CD4-positive, CD25-positive, alpha-beta regulatory T cell (primary cell): ENCODE data around the gene SEC14L6. TPM values are rescaled to one million over a fixed set of nuclear protein-coding genes. Genes with fewer than 3 reads are reported as not detected.

ENCODE experiments used
- ATAC-seq, 2 donors: fragments of 150-1000 bp; cut with Tn5 transposase; one replicate each; pipeline ENCODE4 v1.10.0; 2021; ENCODE audit warnings: low read depth in 2 of 2, moderate number of reproducible peaks in 2 of 2, moderate library complexity in 1 of 2
- DNase-seq, 3 donors: peaks; one replicate each; pipeline versions ENCODE4 v3.0.0 to v3.0.0-alpha.2; 2012 to 2022; ENCODE audit warnings: mixed read lengths in 1 of 3
- H3K27ac ChIP-seq: one replicate; pipeline ENCODE4 v1.7.0; 2013; ENCODE audit warnings: mild to moderate bottlenecking, low read length; ENCODE audit not compliant: insufficient read depth, poor library complexity, severe bottlenecking
- H3K27me3 ChIP-seq: one replicate; pipeline ENCODE4 v1.7.0; 2013; ENCODE audit warnings: low read length; ENCODE audit not compliant: control insufficient read depth, insufficient read depth
- H3K36me3 ChIP-seq: one replicate; pipeline ENCODE4 v1.7.0; 2013; ENCODE audit warnings: mild to moderate bottlenecking, low read length, moderate library complexity; ENCODE audit not compliant: control insufficient read depth, insufficient read depth
- H3K4me1 ChIP-seq: 2 replicates; pipeline ENCODE4 v1.7.0; 2013; ENCODE audit warnings: mild to moderate bottlenecking, low read length; ENCODE audit not compliant: insufficient read depth, control insufficient read depth, poor library complexity, severe bottlenecking
- H3K4me3 ChIP-seq: one replicate; pipeline ENCODE4 v1.7.0; 2013; ENCODE audit warnings: low read depth, mild to moderate bottlenecking, low read length, moderate library complexity
- H3K9me3 ChIP-seq, 2 experiments: 1 replicate in 1 of 2; 2 replicates in 1 of 2; pipeline ENCODE4 v1.7.0; 2013; ENCODE audit warnings: low read length in 2 of 2, mild to moderate bottlenecking in 1 of 2, moderate library complexity in 1 of 2; ENCODE audit not compliant: control insufficient read depth in 2 of 2
- H3K27ac Mint-ChIP-seq, 3 donors: one replicate each; pipeline ENCODE4 v1.8.0; 2020 to 2022; ENCODE audit warnings: mild to moderate bottlenecking in 3 of 3, mixed read lengths in 3 of 3, moderate library complexity in 2 of 3
- H3K27me3 Mint-ChIP-seq: one replicate; pipeline ENCODE4 v1.8.0; 2022; ENCODE audit warnings: mild to moderate bottlenecking, mixed read lengths
- H3K36me3 Mint-ChIP-seq: one replicate; pipeline ENCODE4 v1.8.0; 2020; ENCODE audit warnings: mixed read lengths
- H3K4me1 Mint-ChIP-seq, 4 donors: one replicate each; pipeline ENCODE4 v1.8.0; 2020 to 2022; ENCODE audit warnings: mixed read lengths in 4 of 4, mild to moderate bottlenecking in 1 of 4
- H3K4me3 Mint-ChIP-seq, 4 donors: one replicate each; pipeline ENCODE4 v1.8.0; 2020 to 2022; ENCODE audit warnings: mild to moderate bottlenecking in 4 of 4, mixed read lengths in 4 of 4, moderate library complexity in 3 of 4
- H3K9me3 Mint-ChIP-seq, 7 donors: one replicate each; pipeline ENCODE4 v1.8.0; 2020 to 2022; ENCODE audit warnings: mixed read lengths in 7 of 7, mild to moderate bottlenecking in 3 of 7, moderate library complexity in 2 of 7
- polyA plus RNA-seq, 4 donors: library from polyadenylated mRNA; unstranded; fragments of 300-500 nt; fragmentation: Illumina TruSeq; gene quantifications; one replicate each; pipeline ENCODE4 v1.2.3, GENCODE V29; 2021
- total RNA-seq: library from RNA; stranded (reverse); gene quantifications from one replicate; pipeline ENCODE4 v1.2.3, GENCODE V29; 2022

The SEC14L6 gene
- total and polyA plus RNA-seq, 5 donors from 2014 or later = 0.09 TPM; not detected in 4

DNA sequence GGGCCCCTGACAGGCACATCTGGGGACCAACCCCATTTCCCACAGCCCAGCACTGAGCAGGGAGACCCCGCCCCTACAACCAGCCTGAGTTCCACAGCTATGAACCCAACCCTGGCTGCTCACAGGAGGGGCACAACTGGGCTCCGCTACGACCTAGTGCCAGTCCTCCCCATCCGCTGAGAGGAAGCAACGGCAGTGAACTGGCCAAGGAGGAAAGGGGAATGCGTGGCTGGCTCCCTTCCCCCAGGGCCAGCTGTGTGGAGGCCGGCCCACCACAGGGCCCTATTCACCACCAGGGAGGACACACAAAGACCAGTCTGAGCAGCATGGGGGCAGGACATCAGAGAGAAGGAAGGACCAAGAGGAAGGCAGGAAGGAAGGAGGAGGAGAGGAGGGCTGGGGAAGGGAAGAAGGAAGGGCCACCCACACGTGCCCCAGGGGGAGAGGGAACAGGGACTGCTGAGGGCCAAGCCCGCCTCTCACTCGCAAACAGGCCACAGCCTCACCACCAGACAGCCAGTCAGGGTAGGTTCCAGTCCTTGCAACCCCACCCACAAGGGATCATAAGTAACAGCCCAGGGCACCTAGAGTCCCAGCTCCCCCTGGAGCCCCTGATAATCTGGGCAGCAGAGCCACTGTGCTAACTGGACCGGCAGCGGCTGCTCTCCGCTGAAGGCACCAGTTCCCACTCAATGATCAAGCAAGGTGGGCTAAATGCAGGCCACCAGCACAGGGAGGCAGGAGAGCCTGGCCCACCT, 36.4 kb upstream of the SEC14L6 start:
- Mint-ChIP-seq H3K36me3 (peaks cover 48% of the 10 kb centered on the region), H3K4me1 (peaks cover 0 to 2% (median 0%) of the 10 kb centered on the region in 4 donors), H3K27ac (no peak overlapping the region), H3K9me3 (peaks cover 0 to 3% (median 0%) of the 10 kb centered on the region in 7 donors), H3K27me3 (no peaks in the 10 kb centered on the region), H3K4me3 (no peak overlapping the region)
- Histone ChIP-seq H3K4me3 (no peak overlapping the region), H3K4me1 (no peaks in the 10 kb centered on the region), H3K27me3 (no peaks in the 10 kb centered on the region), H3K36me3 (peaks cover 95% of the 10 kb centered on the region), H3K9me3 (peaks cover 0 to 7% of the 10 kb centered on the region in 2 experiments), H3K27ac (no peak overlapping the region)
- no peak for ATAC-seq
- DNase-seq = no peak

DNA sequence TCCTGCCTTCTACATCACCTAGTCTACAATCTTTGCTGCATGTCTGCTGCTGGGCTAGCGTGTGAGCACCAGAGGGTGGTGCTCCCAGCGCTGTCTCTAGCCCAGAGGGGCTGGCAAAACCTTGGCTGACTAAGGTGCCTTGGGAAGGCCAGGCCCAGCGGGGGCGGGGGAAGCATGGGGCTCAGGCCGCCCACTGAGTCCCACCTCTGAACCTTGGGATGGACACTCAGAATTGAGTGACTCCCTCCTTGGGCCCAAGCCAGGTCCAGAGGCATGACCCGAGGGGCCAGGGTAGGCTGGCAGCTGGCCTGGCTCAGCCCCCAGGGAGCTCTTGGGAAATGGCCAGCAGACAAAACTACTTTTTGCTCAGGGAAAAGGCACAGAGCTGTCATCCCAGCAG, 35.5 kb upstream of the SEC14L6 start:
- ATAC-seq (no peak), DNase-seq (no peak)
- peaks cover 0 to 7% of the 10 kb centered on the region in 2 experiments for H3K9me3 ChIP-seq
- Mint-ChIP-seq H3K27me3 (no peaks in the 10 kb centered on the region), H3K36me3 (peaks cover 47% of the 10 kb centered on the region), H3K4me1 (peaks cover 0 to 2% (median 0%) of the 10 kb centered on the region in 4 donors), H3K9me3 (peaks cover 0 to 3% (median 0%) of the 10 kb centered on the region in 7 donors), H3K4me3 (no peak overlapping the region), H3K27ac (no peak overlapping the region)
- H3K4me1 ChIP-seq = no peaks in the 10 kb centered on the region
- no peak overlapping the region for H3K27ac ChIP-seq
- H3K4me3 ChIP-seq = no peak overlapping the region
- no peaks in the 10 kb centered on the region for H3K27me3 ChIP-seq
- peaks cover 94% of the 10 kb centered on the region for H3K36me3 ChIP-seq

DNA sequence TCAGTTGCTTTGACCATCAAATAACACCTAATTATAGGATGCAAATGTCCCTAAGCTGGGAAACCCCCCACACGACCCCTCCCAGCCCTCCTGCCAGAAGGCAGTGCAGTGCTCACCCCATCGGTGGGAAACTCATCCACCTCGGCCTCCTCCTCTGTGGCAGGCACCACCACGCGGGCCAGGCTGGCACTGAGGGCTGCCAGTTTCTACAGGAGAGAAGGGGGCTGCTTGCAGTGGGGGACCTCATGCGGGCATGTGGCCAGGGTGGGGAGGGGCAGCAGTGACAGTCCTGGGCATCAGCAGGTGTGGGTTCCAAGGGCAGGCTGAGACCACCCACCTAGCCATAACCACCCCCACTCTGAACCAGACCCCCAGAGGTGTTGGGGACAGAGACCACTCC, 34.4 kb upstream of the SEC14L6 start:
- Mint-ChIP-seq H3K27me3 (no peaks in the 10 kb centered on the region), H3K36me3 (peaks cover 47% of the 10 kb centered on the region), H3K4me3 (no peak overlapping the region), H3K27ac (no peak overlapping the region), H3K9me3 (peaks cover 0 to 3% (median 0%) of the 10 kb centered on the region in 7 donors), H3K4me1 (peaks cover 0 to 5% (median 1%) of the 10 kb centered on the region in 4 donors)
- DNase-seq (no peak), ATAC-seq (no peak)
- Histone ChIP-seq H3K36me3 (peaks cover 94% of the 10 kb centered on the region), H3K27ac (no peak overlapping the region), H3K4me3 (no peak overlapping the region), H3K9me3 (peaks cover 0 to 7% of the 10 kb centered on the region in 2 experiments), H3K27me3 (no peaks in the 10 kb centered on the region), H3K4me1 (no peaks in the 10 kb centered on the region)

DNA sequence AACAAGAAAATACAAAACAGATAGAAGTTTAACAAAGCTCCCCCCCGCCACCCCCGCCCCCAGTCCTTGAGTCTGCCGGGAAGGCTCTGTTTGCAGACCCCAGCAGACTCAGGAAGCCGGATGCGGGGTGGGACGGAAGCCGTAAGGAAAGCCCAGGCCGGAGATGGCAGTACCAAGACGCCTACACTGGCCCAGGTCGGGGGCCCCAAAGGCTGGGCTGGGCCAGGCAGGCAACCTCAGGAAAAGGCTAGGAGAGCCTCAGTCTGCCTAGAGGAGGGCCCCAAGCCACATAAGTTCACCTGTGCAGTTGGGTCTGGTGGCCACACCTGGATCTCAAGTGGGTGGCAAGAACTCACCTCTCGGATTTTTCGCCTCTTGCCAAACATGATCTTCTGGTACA, 31.9 kb upstream of the SEC14L6 start:
- Mint-ChIP-seq H3K27me3 (peaks cover 4% of the 10 kb centered on the region), H3K4me1 (peaks cover 0 to 15% (median 1%) of the 10 kb centered on the region in 4 donors), H3K36me3 (peaks cover 45% of the 10 kb centered on the region), H3K9me3 (peaks cover 0 to 3% (median 0%) of the 10 kb centered on the region in 7 donors), H3K27ac (no peak overlapping the region), H3K4me3 (no peak overlapping the region)
- no peak for DNase-seq
- no peak for ATAC-seq
- H3K9me3 ChIP-seq = peaks cover 0 to 7% of the 10 kb centered on the region in 2 experiments
- peaks cover 80% of the 10 kb centered on the region for H3K36me3 ChIP-seq
- H3K27ac ChIP-seq = no peak overlapping the region
- peaks cover 3% of the 10 kb centered on the region for H3K4me1 ChIP-seq
- H3K4me3 ChIP-seq = no peak overlapping the region
- H3K27me3 ChIP-seq = no peaks in the 10 kb centered on the region

DNA sequence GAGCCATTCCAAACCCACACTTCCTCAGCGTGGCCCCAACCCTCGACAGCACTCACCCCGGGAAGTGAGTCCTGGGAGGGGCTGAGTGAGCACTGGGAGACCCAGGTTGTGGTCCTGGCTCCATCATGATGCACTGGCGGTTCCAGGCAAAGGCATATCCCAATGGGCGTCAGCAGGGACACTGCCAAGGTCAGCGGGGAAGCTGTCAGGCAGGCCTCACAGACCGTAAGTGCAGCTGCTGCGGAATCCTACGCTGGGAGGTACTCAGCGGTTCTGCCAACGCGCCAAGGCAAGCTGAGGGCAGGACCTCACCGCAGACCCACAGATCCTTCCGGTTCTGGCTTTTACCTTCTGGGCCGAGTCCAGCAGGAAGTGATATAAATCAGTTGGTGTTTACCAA, 29.3 kb upstream of the SEC14L6 start:
- no peak overlapping the region for H3K27ac ChIP-seq
- H3K36me3 Mint-ChIP-seq = peaks cover 41% of the 10 kb centered on the region
- no peak overlapping the region for H3K27ac Mint-ChIP-seq
- H3K4me1 ChIP-seq = peaks cover 3% of the 10 kb centered on the region
- peaks cover 0 to 2% (median 0%) of the 10 kb centered on the region in 7 donors for H3K9me3 Mint-ChIP-seq
- H3K9me3 ChIP-seq = peaks cover 0 to 7% of the 10 kb centered on the region in 2 experiments
- no peaks in the 10 kb centered on the region for H3K27me3 ChIP-seq
- ATAC-seq (no peak), DNase-seq (peak in 1 of 3 donors; percentile 10)
- no peak overlapping the region for H3K4me3 Mint-ChIP-seq
- peaks cover 0 to 15% (median 0%) of the 10 kb centered on the region in 4 donors for H3K4me1 Mint-ChIP-seq
- H3K36me3 ChIP-seq = peaks cover 56% of the 10 kb centered on the region
- H3K27me3 Mint-ChIP-seq = peaks cover 17% of the 10 kb centered on the region
- no peak overlapping the region for H3K4me3 ChIP-seq

DNA sequence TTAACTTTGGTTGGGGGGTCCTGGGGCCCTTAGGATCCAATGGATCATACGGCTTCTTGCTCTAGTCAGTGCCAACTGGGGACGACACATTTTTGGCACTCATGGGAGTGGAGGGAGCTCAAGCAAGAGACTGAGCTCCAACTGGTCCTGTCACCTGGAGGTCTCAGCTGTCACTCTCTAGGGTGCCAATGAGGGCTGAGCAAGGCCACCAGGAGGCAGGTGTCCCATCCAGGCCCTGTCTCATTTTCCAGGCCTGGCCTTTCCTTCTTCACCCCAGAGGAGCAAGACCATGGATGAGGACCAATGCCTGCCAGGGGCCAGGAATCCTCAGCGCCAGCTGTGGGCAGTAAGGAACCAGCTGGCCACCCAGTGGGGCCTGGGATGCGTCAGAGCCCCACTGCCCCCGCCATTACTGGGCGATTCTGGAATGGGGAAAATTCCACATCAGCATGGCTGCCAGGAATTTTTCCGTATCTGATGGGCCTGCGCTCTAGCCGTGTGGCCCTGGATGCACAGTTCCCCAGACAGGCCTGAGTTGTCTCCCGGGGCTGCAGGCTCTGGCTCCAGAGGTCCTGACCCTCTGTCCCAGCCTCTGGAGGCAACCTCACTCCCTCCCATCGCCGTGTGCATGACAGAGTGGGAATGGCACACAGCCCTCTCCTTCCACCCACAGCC, 28.6 kb upstream of the SEC14L6 start:
- peak in 1 of 2 donors; percentile 10 for ATAC-seq
- peaks cover 0 to under 1% (median 0%) of the 10 kb centered on the region in 7 donors for H3K9me3 Mint-ChIP-seq

DNA sequence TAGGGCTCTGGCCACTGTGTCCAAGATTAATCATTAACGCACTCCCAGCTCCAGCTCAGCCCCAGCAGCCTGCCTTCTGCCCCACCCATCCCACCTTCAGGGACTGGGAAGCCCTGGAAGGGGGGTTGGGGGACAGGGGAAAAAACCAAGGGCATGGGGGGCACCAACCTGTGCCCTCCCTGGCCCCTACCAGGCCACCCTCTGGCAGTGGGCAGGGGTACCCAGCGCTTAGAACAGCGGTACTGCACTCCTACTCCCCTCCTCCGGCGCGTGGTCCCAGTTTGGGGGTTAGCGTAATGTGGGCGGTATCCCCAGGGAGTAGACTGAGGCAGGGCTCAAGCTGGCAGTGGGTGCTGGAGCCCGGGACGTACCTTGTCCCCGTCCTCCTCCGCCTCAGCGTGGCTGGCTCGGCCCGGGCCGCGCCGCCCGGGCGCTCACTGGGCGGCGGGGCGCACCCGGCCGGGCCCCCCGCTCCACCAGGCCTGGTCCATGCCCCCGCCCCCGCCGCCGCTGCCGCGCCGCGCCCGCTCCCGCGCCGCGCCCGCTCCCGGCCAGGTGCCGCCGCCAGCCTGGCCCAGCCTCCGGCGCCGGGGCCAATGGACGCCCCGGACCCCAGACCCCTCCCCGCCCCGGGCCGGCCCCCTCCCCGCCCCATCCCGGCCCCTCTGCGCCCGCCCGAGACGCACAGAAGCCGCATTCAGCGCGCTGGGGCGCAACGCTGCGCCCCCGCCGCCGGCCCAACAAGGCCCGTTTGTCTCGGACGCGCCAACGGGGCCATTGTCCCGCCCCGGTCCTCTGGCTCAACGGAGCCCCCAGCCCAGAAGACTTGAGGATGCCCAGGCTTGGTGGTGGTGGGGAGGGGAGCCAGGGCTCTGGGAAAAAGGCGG, 27.8 kb upstream of the SEC14L6 start, which contains the start of gene GAL3ST1:
GAL3ST1 (minus strand) TSS at position 571 of the 887 bp plus-strand sequence. CDS start 17,273 bp downstream, outside the sequence.
- no peak for DNase-seq
- Mint-ChIP-seq H3K9me3 (no peaks in the 10 kb centered on the region), H3K27me3 (peaks cover 29% of the 10 kb centered on the region), H3K4me1 (peaks cover 0 to 15% (median 0%) of the 10 kb centered on the region in 4 donors), H3K36me3 (peaks cover 33% of the 10 kb centered on the region), H3K4me3 (no peak within 1 kb of the TSS), H3K27ac (no peak within 1 kb of the TSS)
- H3K27me3 ChIP-seq = no peaks in the 10 kb centered on the region
- peaks cover 40% of the 10 kb centered on the region for H3K36me3 ChIP-seq
- ATAC-seq = no peak
- H3K4me3 ChIP-seq = no peak within 1 kb of the TSS
- H3K9me3 ChIP-seq = no peaks in the 10 kb centered on the region
- peaks cover 3% of the 10 kb centered on the region for H3K4me1 ChIP-seq
- H3K27ac ChIP-seq = no peak within 1 kb of the TSS

More for the DNA sequence above, 28.6 kb upstream of the SEC14L6 start:
- Histone ChIP-seq H3K4me1 (peaks cover 3% of the 10 kb centered on the region), H3K27me3 (no peaks in the 10 kb centered on the region), H3K4me3 (no peak overlapping the region), H3K27ac (no peak overlapping the region), H3K9me3 (peaks cover 0 to 4% of the 10 kb centered on the region in 2 experiments), H3K36me3 (peaks cover 48% of the 10 kb centered on the region)
- peaks cover 21% of the 10 kb centered on the region for H3K27me3 Mint-ChIP-seq
- H3K36me3 Mint-ChIP-seq = peaks cover 39% of the 10 kb centered on the region
- no peak overlapping the region for H3K27ac Mint-ChIP-seq
- no peak overlapping the region for H3K4me3 Mint-ChIP-seq
- peaks cover 0 to 15% (median 0%) of the 10 kb centered on the region in 4 donors for H3K4me1 Mint-ChIP-seq
- no peak for DNase-seq
